ENCODE results near the gene INSYN1. TPM values are rescaled to one million over a fixed set of nuclear protein-coding genes. Genes with fewer than 3 reads are reported as not detected.
"Not testable (repeated sequence)": the region's sequence is repeated elsewhere in the genome, so short reads cannot be mapped to it uniquely, and the experiment has no call there.

INSYN1 gene
- 0.32 and 0.73 TPM in 2 replicates for total RNA-seq
- 3.8 TPM for polyA plus RNA-seq (2012)

- peak; percentile 30 for DNase-seq (ENCODE audit: low read depth)
Observed at GRCh38 chr15:73753250-73754130, at the start of gene INSYN1. INSYN1 (minus strand) TSS chr15:73753351; CDS start chr15:73751130, 2,221 bp downstream.

GRCh38 chr15:73802431-73803041, 49.4 kb upstream of the INSYN1 start:
- no peak for DNase-seq (ENCODE audit: low read depth)

- peak; percentile 52 for DNase-seq (ENCODE audit: low read depth)
Observed at GRCh38 chr15:73800662-73801345, 47.7 kb upstream of the INSYN1 start.

- DNase-seq (ENCODE audit: low read depth) = no peak
Observed at GRCh38 chr15:73799466-73799865, 46.3 kb upstream of the INSYN1 start.

GRCh38 chr15:73797366-73798158, 44.4 kb upstream of the INSYN1 start:
- DNase-seq (ENCODE audit: low read depth) = peak; percentile 27

- DNase-seq (ENCODE audit: low read depth) = no peak
Observed at GRCh38 chr15:73796331-73796831, 43.2 kb upstream of the INSYN1 start.

DNA sequence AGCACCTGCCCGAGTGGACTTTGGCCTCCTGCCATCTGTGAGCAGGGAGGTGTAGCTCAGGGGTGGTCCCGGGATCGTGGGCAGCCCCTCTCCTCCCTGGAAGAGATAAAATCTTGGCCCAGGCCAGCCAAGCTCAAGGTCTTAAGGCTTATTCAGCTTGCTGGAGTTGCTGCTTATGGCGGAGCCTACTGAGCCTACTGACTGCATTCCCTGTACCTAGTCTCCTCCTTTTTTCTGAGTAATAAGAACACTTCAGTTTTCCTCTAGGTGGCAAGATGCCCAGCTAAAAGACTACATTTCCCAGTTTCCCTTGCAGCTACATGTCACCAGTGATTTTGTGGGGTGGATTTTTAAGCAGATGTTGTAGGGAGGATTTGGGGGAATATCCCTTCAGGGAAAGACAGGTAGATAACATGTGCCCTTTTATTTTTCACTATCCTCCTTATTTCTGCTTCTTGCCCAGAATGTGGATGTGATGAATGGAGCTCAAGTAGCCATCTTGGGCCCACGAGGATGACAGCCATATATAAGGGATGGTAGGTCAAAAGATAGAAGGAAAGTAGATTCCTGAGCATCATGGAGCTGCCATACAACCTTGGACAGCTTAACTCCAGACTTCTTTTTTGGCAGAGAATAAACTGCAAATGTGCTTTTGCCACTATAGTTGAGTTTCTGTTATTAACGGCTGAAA, 41.4 kb upstream of the INSYN1 start:
- DNase-seq (ENCODE audit: low read depth) = no peak

DNA sequence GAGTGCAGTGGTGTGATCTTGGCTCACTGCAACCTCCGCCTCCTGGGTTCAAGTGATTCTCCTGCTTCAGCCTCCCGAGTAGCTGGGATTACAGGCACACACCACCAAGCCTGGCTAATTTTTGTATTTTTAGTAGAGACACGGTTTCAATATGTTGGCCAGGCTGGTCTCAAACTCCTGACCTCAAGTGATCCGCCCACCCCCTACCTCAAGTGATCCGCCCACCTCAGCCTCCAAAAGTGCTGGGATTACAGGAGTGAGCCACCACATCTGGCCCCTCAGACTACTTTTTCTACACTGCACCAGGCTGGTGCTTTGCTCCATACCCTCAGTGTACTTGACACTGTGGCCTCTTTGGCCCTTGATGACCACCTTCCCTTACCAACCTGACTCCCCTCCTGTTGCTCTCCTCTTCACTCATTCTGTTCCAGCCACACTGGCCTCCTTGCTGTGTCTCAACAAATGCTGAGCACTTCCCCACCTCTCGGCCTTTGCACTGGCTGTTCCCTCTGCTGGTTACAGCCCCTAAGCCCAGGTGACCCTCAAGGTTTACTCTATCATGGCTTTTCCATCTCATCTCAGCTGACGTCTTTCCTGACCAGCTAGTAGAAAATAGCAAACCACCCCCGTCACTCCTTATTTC, 39.9 kb upstream of the INSYN1 start:
- not testable (repeated sequence) for DNase-seq (ENCODE audit: low read depth)

- peak; percentile 22 for DNase-seq (ENCODE audit: low read depth)
Observed at GRCh38 chr15:73792415-73792814, 39.3 kb upstream of the INSYN1 start.

DNA sequence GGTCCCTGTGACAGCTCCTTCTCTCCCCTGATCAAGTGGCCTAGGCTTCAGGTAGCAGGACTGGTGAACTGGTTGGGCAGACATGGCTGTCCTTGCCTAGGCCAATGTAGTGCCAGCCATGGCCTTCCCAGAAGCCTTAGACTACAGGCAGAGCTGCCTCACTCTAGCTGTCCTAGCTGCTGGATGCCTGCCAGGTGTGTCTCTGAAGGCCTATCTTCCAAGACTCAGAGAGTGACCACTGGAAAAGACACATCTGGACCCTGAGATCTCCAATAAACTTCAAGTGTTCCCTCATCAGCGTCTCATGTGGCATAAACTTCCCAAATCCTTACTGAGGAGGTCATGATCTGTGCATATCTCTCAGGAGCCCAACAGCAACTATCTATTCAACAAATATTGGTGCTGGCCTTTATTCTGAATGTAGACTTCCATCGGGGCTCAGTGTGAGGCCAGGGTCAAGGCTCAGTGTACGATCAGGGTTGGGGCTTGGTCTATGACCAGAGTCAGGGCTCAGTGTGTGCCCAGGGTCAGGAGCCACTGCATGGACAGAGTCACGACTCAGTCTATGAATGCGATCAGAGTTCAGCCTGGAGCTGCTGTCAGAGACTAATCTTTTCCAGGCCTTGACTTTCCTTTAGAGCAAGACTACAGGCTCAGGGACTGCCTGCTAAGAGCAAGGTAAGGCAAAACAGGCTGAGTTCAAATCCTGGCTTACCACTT, 36.5 kb upstream of the INSYN1 start:
- no peak for DNase-seq (ENCODE audit: low read depth)

GRCh38 chr15:73787621-73788020, 34.5 kb upstream of the INSYN1 start:
- DNase-seq (ENCODE audit: low read depth) = no peak

- DNase-seq (ENCODE audit: low read depth) = no peak
Observed at GRCh38 chr15:73786538-73786937, 33.4 kb upstream of the INSYN1 start.

DNA sequence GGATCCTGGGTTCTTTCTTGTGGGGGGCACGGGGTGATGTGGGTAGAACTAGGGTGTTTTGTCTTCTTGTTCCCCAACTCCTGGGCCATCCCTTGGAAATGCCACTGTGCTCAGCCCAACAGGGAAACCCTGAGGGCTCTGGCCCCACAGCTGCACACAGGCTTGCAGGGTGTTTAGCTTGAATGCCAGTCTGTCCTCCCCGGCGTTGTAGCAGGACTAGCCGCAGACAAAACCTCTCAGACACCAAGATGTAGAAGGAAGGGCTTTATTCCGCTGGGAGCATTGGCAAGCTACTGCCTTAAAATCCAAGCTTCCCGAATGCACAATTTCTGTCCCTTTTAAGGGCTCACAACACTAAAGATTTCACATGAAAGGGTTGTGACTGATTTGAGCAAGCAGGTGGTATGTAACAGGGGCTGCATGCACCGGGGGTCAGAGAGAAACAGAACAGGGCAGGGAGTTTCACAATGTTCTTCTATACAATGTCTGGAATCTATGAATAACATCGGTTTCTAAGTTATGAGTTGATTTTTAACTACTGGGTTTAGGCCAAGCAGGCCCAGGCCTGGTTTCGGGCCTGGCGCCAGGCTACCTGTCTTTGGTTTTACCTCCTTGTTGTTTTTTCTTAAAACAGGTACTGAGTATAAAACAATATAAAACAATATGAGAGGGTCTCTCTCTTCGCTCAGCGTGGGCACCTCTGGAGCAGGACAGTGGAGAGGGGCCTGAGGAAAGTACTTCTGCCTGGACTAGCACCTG, 32.3 kb upstream of the INSYN1 start:
- DNase-seq (ENCODE audit: low read depth) = not testable (repeated sequence)

- no peak for DNase-seq (ENCODE audit: low read depth)
Observed at GRCh38 chr15:73784291-73784690, 31.1 kb upstream of the INSYN1 start.

DNA sequence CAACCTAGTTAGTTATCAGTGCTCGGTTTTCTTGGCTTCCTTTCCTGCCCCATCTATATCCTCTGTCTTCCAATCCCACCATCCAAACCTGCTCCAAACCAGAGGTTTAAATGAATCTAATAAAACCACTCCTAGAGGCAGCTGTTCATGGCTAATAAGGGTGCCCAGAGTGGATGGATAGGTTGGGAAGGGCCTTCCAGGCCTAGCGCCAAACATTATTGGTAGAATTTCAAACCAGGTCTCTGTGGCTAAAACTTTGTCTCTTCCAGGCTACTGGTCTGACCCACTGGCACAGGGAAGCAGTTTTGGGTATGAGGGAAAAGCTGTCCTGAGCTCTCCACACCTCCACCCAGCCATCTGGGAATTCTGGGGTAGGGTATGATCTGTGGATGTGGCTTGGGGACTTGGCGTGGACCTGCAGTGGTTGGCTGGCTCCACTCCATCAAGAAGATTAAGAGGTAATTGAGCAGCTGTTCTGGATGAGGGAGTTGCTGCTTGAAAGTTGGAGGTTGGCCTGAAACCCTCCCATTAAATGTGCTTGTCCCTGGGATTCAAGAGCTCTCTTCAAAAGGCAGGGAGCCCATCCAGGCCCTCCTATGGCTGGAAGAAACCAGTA, 29.3 kb upstream of the INSYN1 start:
- peak; percentile 56 for DNase-seq (ENCODE audit: low read depth)

DNA sequence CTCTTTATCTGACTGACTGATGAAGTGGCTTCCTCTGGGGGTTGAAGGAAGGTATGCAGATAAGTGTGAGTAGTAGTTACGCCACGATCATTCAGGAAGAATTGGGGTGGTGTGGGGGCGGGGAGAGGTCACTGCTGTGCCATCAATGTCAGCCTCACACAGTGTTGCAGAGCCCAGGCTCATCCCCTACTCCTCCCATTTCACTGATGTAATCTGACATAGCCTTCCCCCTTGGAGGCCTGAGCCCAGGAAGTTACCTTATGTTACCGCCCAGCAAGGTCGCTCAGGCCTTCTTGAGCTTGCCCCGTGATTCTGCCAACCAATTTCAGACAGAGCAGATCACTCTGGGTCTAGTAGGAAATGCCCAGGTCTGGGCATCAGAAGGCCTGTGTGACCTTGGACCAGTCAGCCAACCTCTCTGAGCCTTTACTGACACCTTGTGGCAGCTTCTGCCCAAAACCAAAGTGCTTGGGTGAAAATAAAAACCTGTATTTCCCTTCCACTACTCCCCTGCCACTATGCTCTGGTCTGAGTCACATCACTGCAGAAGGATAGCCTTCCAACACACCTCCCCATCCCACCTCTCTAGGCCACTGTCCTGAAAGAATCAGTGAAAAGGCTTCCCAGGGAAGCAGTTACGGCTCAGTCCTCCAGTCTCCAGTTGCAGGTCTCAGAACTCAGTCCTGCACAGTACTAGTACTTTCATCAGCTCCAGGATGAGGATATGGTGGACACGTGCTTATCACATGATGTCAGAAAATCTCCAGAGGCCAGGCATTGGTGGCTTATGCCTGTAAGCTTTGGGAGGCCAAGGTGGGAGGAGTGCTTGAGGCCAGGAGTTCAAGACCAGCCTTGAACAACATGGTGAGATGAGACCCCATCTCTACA, 28.1 kb upstream of the INSYN1 start:
- no peak for DNase-seq (ENCODE audit: low read depth)

GRCh38 chr15:73779974-73780373, 26.8 kb upstream of the INSYN1 start:
- DNase-seq (ENCODE audit: low read depth) = no peak

Data from myocyte (in vitro differentiated cells).